Activated CD4-positive, alpha-beta T cell treated with anti-CD3 and anti-CD28 coated beads, Interleukin-2, amount 50 U/mL, for 16 hours (primary cell): ENCODE data around the gene CATSPER1.

Experiments
- DNase-seq: peaks from one replicate; pipeline ENCODE4 v3.0.0-alpha.2; 2020

CATSPER1 gene

GRCh38 chr11:65968600-65969482, 57.4 kb downstream of the CATSPER1 start:
- DNase-seq: no peak

DNA sequence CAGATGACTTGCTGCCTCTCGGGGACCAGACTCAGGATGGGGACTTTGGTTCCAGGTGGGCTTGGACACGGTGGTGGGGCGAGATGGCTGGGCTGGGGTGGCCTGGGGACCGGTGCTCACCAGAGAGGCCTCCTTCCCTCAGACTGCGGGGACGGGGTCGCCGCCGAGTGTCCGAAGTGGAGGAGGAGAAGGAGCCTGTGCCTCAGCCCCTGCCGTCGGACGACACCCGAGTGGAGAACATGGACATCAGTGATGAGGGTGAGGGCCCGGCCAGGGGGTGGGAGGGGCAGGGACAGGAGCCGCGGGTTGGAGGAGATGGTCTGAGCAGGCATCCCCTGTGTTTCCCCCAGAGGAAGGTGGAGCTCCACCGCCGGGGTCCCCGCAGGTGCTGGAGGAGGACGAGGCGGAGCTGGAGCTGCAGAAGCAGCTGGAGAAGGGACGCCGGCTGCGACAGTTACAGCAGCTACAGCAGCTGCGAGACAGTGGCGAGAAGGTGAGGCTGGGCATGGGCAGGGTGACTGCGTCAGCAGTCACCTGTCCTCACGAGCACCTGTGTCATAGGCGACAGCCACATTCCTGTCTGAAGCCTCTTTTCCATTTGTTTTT, 58.8 kb downstream of the CATSPER1 start:
- no peak for DNase-seq
